GM12873 (cell line): ENCODE data around the gene HK1.

ENCODE experiments used
- CTCF ChIP-seq: IDR thresholded peaks from 2 replicates; pipeline ENCODE4 v1.5.1; 2012; ENCODE audit warnings: low read depth, mild to moderate bottlenecking, moderate library complexity, low read length, control low read depth; ENCODE audit not compliant: insufficient read depth; ENCODE audit errors: missing control alignments

The HK1 gene

GRCh38 chr10:69417542-69417941, 139.2 kb downstream of the HK1 start:
- no peak for TF ChIP-seq CTCF

DNA sequence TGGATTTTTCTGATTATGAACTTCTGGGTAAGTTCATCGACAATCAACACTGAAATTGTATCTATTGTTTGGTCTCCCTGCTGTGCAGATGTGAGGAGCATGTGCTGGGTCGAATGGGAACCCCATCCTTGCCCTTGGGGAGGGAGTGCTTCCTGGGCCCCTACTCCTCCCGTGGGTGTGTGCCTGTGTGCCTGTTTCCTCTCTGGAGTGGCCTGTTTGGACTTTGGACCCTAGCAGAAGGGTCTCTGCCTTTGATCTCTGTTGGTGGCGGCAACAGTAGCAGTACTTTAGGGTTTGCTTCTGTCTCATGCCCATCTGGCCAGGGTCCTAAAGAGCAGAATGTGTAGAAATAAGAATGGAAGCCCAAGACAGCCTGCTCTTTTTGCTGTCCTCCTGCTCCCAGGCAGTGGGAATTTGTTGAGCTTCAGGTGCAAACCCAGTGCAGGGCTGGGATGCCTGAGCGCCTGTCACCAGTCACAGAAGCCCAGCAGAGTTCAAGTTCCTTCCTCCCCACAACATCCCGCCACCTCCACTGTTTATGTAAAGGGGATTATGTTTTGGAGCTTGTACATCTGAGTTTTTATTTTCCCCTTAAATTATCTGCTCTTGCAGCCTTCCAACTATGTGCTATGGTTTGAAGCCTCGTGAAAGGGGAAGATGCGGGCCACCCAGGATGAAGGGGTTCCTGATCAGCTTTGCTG, 139.9 kb downstream of the HK1 start:
- TF ChIP-seq CTCF, result no peak

- no peak for TF ChIP-seq CTCF
These were observed 140.9 kb downstream of the HK1 start for GRCh38 chr10:69419096-69419743.

DNA sequence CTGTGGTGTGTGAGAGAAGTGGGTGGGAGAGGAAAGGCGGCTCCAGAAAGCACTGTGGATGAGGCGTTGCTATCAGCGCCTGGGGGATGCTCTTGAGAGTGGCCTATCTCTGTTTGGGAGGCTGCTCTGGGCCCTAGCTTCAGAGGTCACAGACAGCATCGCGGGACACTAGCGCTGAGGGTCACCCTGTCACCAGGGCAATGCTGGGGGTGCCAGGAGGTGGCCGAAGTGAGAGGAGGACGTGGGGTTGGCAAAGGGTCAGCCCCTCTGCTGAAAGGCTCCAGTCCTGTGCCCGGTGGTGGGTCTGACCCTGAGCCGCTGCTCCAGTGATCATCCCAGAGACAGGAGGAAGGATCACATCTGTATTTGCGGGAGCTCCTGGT, 141.4 kb downstream of the HK1 start:
- TF ChIP-seq CTCF, result no peak

GRCh38 chr10:69421611-69422308, 143.5 kb downstream of the HK1 start:
- TF ChIP-seq CTCF, result no peak

- TF ChIP-seq CTCF, result no peak
These were observed 144.4 kb downstream of the HK1 start for GRCh38 chr10:69422676-69423075.

GRCh38 chr10:69425041-69425440, 146.7 kb downstream of the HK1 start:
- no peak for TF ChIP-seq CTCF
